GM12878 (cell line): Measurements from ENCODE around the gene CYP2A6. TPM values are rescaled to one million over a fixed set of nuclear protein-coding genes. Genes with fewer than 3 reads are reported as not detected.
"Not testable (repeated sequence)": the region's sequence is repeated elsewhere in the genome, so short reads cannot be mapped to it uniquely, and the experiment has no call there.

ENCODE experiments used
- ATAC-seq: fragments of 200-7000 bp; cut with Tn5 transposase; 3 replicates; pipeline ENCODE4 v1.9.1; 2020; ENCODE audit warnings: mild to moderate bottlenecking, moderate library complexity
- BruUV-seq: library from RNA; stranded (reverse); fragments of 400-500 nt; replicated peaks from 2 replicates; lab custom pipeline; 2021; lab: Mats Ljungman, UMichigan
- CTCF ChIA-PET: fragments of 300-600 bp; sonication (Branson Sonifier 250); formaldehyde crosslinking; extraction: SDS; loops from one replicate; lab custom pipeline; 2021; ENCODE audit warnings: inconsistent platforms; lab: Yijun Ruan, JAX
- POLR2A ChIA-PET: fragments of 350-600 bp; formaldehyde crosslinking; extraction: SDS; loops from one replicate; lab custom pipeline; 2021; ENCODE audit warnings: inconsistent platforms; lab: Charles Lee
- RAD21 ChIA-PET: fragments of 300-600 bp; sonication (Branson Sonifier 250); formaldehyde crosslinking; loops from one replicate; lab custom pipeline; 2023; ENCODE audit warnings: antibody characterized with exemption; ENCODE audit not compliant: unreplicated experiment; lab: Charles Lee
- SMC1A ChIA-PET: fragments of 300-600 bp; sonication (Branson Sonifier 250); formaldehyde crosslinking; loops from one replicate; lab custom pipeline; 2023; ENCODE audit not compliant: unreplicated experiment, uncharacterized antibody; lab: Charles Lee
- DNase-seq: peaks from one replicate; pipeline ENCODE4 v3.0.0-alpha.2; 2011; ENCODE audit warnings: low read depth, low spot score
- FAIRE-seq: peaks from 3 replicates; lab custom pipeline; 2011; peaks lifted over from hg19 to GRCh38; lab: Jason Lieb, UNC
- H2AFZ ChIP-seq: 2 replicates; pipeline ENCODE4 v1.6.0; 2011; ENCODE audit warnings: low read depth, low read length, control low read depth; ENCODE audit not compliant: control insufficient read depth
- H3K27ac ChIP-seq: 2 replicates; pipeline ENCODE4 v1.5.1; 2011; ENCODE audit warnings: control low read depth; ENCODE audit not compliant: control insufficient read depth, insufficient read depth
- H3K27me3 ChIP-seq, 2 experiments: replicated peaks in 1 of 2; 2 replicates each; pipeline versions ENCODE4 v1.6.0 to v1.6.1; 2011; ENCODE audit warnings: low read length in 1 of 2; ENCODE audit not compliant: control insufficient read depth in 2 of 2, insufficient read depth in 2 of 2
- H3K36me3 ChIP-seq, 2 experiments: 2 replicates each; pipeline ENCODE4 v1.5.1; 2011; ENCODE audit warnings: low read length in 1 of 2; ENCODE audit not compliant: control insufficient read depth in 2 of 2, insufficient read depth in 2 of 2
- H3K4me1 ChIP-seq: 2 replicates; pipeline ENCODE4 v1.6.1; 2011; ENCODE audit warnings: mild to moderate bottlenecking, low read length, moderate library complexity, mixed read lengths; ENCODE audit not compliant: control insufficient read depth, insufficient read depth
- H3K4me2 ChIP-seq: 2 replicates; pipeline ENCODE4 v1.6.0; 2011; ENCODE audit warnings: control low read depth; ENCODE audit not compliant: control insufficient read depth, insufficient read depth
- H3K4me3 ChIP-seq: fragments of 200-600 bp; sonication (generic); 2 replicates; pipeline ENCODE4 v1.5.1; 2016
- H3K79me2 ChIP-seq: 2 replicates; pipeline ENCODE4 v1.6.0; 2011; ENCODE audit warnings: low read length; ENCODE audit not compliant: control insufficient read depth, insufficient read depth
- H3K9ac ChIP-seq: 2 replicates; pipeline ENCODE4 v1.8.0; 2011; ENCODE audit warnings: low read length, control low read depth, mixed read lengths; ENCODE audit not compliant: control insufficient read depth, insufficient read depth
- H3K9me3 ChIP-seq: replicated peaks from 3 replicates; pipeline ENCODE4 v1.5.1; 2011; ENCODE audit warnings: mild to moderate bottlenecking, low read length; ENCODE audit not compliant: control insufficient read depth, insufficient read depth
- H4K20me1 ChIP-seq: 2 replicates; pipeline ENCODE4 v1.6.0; 2011; ENCODE audit not compliant: control insufficient read depth, insufficient read depth
- BRCA1 ChIP-seq: IDR thresholded peaks from 2 replicates; pipeline ENCODE4 v1.6.1; 2011; ENCODE audit warnings: low read depth, low read length, improper control_type of control experiment
- EGR1 ChIP-seq, 2 experiments: IDR thresholded peaks; 1 replicate in 1 of 2; 2 replicates in 1 of 2; pipeline ENCODE4 v1.6.1; 2011 to 2012; ENCODE audit warnings: low read depth in 2 of 2, low read length in 2 of 2, borderline replicate concordance in 1 of 2, mild to moderate bottlenecking in 1 of 2, moderate library complexity in 1 of 2
- MYC ChIP-seq: IDR thresholded peaks from 2 replicates; pipeline ENCODE4 v1.6.1; 2011; ENCODE audit warnings: mild to moderate bottlenecking, low read length, moderate library complexity, inconsistent platforms; ENCODE audit not compliant: insufficient read depth, insufficient replicate concordance, insufficient read length, severe bottlenecking
- SRF ChIP-seq, 2 experiments: IDR thresholded peaks; 2 replicates each; pipeline ENCODE4 v1.6.1; 2011; ENCODE audit warnings: low read depth in 2 of 2, low read length in 2 of 2, mild to moderate bottlenecking in 1 of 2, moderate library complexity in 1 of 2
- TCF7 ChIP-seq: IDR thresholded peaks from 2 replicates; pipeline ENCODE4 v1.6.1; 2014; ENCODE audit warnings: antibody characterized with exemption, borderline replicate concordance
- ZSCAN29 ChIP-seq: fragments of 450-650 bp; IDR thresholded peaks from 2 replicates; pipeline ENCODE4 v1.6.1; 2017; ENCODE audit warnings: mild to moderate bottlenecking, moderate library complexity
- WGBS: methylation state at CpG from one replicate; pipeline ENCODE4 v1.1.6; 2016; ENCODE audit warnings: low lambda C conversion rate; ENCODE audit not compliant: insufficient replicate concordance, insufficient coverage; ENCODE audit errors: missing lambda C conversion rate; 5-methylcytosine and 5-hydroxymethylcytosine counted together
- in situ Hi-C: fragments of 300-500 bp; cut with MboI; formaldehyde crosslinking; loops from 9 replicates; pipeline ENCODE4 v1.14.3; 2018; ENCODE audit warnings: mixed read lengths
- intact Hi-C: fragments of 100-400 bp; cut with micrococcal nuclease; formaldehyde crosslinking; loops from one replicate; pipeline ENCODE4 v1.14.2; 2022; ENCODE audit not compliant: unreplicated experiment
- polyA plus RNA-seq, 11 experiments: library from polyadenylated mRNA; depleted of rRNA in 4 of 11; unstranded in 6 of 11; stranded (reverse) in 5 of 11; fragments of >200 nt; fragmentation: Nextera tagmentation in 4 of 11; fragmentation: Illumina TruSeq in 1 of 11; extraction: Ambion mirVana in 4 of 11; extraction: Trizol in 1 of 11; gene quantifications; 1 replicate in 1 of 11; 2 replicates in 10 of 11; pipeline versions ENCODE4 v1.2.1 to v1.2.3, GENCODE V29; 2011 to 2016; ENCODE audit warnings: inconsistent platforms in 2 of 11, missing spikeins in 2 of 11, low read depth in 1 of 11
- total RNA-seq, 4 experiments: library from RNA; depleted of rRNA in 3 of 4; stranded (reverse); fragments of >200 nt in 3 of 4; fragmentation: Illumina TruSeq in 1 of 4; extraction: Trizol in 1 of 4; gene quantifications; 2 replicates each; pipeline versions ENCODE4 v1.2.1 to v1.2.3, GENCODE V29; 2013 to 2021

CYP2A6 gene
- total and polyA plus RNA-seq, 10 of the 15 experiments (the other 5 are each of a cell fraction or from before 2014, with no cell fraction given): 0.97 TPM; not detected in 9

DNA sequence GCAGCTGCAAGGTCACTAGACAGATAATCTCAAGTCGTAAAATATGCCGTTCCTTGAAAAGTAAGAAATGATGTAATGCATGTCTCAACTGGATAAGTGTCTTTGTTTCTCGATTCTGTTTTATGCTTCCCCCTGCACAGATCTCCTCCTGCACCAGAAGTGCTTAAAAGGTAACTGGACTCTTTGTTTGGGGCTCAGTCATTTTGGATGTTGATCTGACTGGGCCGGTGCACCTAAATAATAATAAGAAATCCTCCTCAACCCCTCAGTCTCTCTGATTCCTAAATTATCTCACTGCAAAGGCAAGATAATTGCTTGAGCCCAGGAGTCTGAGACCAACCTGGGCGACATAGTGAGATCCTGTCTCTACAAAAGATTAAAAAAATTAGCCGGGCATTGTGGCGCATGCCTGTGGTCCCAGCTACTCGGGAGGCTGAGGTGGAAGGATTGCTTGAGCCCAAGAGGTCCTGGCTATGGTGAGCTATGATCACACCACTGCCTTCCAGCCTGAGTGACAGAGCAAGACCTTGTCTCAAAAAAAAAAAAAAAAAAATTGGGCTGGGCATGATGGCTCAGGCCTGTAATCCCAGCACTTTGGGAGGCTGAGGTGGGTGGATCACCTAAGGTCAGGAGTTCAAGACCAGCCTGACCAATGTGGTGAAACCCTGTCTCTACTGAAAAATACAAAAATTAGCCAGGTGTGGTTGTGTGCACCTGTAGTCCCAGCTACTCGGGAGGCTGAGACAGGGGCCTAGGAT is 14.7 kb upstream of the CYP2A6 start:
- 14% methylated on average over 9 of the region's 9 CpGs for WGBS
- H4K20me1 ChIP-seq, in situ Hi-C loops, CTCF ChIA-PET, BruUV-seq, intact Hi-C loops, H3K4me2 ChIP-seq, H3K9me3 ChIP-seq, FAIRE-seq, DNase-seq, H2AFZ ChIP-seq, H3K27me3 ChIP-seq, POLR2A ChIA-PET, H3K4me1 ChIP-seq, SMC1A ChIA-PET, H3K4me3 ChIP-seq, ATAC-seq, H3K27ac ChIP-seq, H3K36me3 ChIP-seq, RAD21 ChIA-PET, H3K9ac ChIP-seq, H3K79me2 ChIP-seq: not testable (repeated sequence)

DNA sequence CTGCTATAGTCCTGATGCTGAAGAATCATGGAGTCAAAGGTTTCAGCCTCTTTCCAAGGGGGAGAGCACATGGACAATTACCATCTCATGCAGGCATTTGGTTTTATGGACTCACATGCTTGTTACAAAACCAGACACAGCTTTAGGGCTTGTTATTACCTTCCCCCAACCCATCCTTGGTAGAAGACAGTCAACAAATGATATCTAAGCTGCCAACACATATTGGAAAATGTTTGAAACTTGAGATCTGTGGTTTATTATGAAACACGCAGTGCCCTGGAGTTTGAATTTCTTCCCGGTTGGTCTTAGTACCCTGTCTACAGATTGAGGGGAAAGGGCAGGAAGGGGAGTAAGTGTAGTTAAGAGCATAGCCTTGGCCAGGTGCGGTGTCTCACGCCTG is 12.5 kb upstream of the CYP2A6 start:
- no peak for TF ChIP-seq ZSCAN29
- no peak for TF ChIP-seq BRCA1
- TF ChIP-seq EGR1 (IDR thresholded peaks at IDR 0.05; ENCODE audit: borderline replicate concordance in 1 of 2, low read depth in 2 of 2, low read length in 2 of 2): no peak
- no peak for TF ChIP-seq SRF (IDR thresholded peaks at IDR 0.05; ENCODE audit: low read depth in 2 of 2, low read length in 2 of 2)
- no peak for TF ChIP-seq TCF7
- no peak for TF ChIP-seq MYC
- ATAC-seq: no peak
- no peak for FAIRE-seq
- 70% methylated on average over 4 of the region's 4 CpGs for WGBS
- no peaks in the 10 kb centered on the region for H3K4me1 ChIP-seq
- no peaks in the 10 kb centered on the region for H3K36me3 ChIP-seq
- in situ Hi-C loops (no loop called here), intact Hi-C loops (no loop called here)
- H3K4me3 ChIP-seq: no peak overlapping the region
- H2AFZ ChIP-seq: no peak overlapping the region
- no peak overlapping the region for H3K27ac ChIP-seq
- ChIA-PET POLR2A (no interaction called here), SMC1A (no interaction called here), CTCF (no interaction called here), RAD21 (no interaction called here)
- DNase-seq: no peak
- H3K4me2 ChIP-seq: no peak overlapping the region
- H3K79me2 ChIP-seq: no peaks in the 10 kb centered on the region
- H3K27me3 ChIP-seq: no peaks in the 10 kb centered on the region
- H3K9me3 ChIP-seq: no peaks in the 10 kb centered on the region
- H4K20me1 ChIP-seq: no peaks in the 10 kb centered on the region
- BruUV-seq: no TSS peak
- H3K9ac ChIP-seq: no peak overlapping the region
